PFSK-1 (cell line): ENCODE data around the gene SP4.

Source experiments
- POLR2AphosphoS5 ChIP-seq: IDR thresholded peaks from 2 replicates; pipeline ENCODE4 v1.6.1; 2012; ENCODE audit warnings: low read depth, mild to moderate bottlenecking, control low read depth, low read length, moderate library complexity
- TF ChIP-seq, protein P1 (sequence below), 2 experiments: IDR thresholded peaks; 2 replicates each; pipeline versions ENCODE4 v1.6.1 to v1.8.0; 2011 to 2012; ENCODE audit warnings: low read depth in 2 of 2, low read length in 2 of 2, control low read depth in 1 of 2, inconsistent platforms in 1 of 2, mild to moderate bottlenecking in 1 of 2, moderate library complexity in 1 of 2; ENCODE audit not compliant: insufficient read depth in 1 of 2

DNA sequence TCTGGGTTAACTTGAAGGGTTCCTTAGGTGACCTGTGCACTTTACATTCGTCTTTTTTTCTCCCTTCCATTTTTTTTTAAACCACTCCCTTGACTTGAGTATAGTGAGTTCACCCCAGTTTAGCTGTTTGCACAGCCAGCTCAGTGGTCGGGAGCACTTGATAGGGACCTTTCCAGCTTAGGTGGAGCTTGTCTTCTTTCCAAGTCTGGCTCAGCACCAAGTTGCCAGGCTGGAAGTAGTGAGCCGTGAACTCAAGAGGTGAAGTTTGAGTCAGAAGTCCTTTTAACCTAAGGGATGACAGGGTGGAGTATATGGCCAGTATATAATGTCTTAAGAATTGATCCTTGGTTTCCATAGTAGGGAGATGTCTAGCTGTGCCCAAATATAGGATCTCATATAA, 122.2 kb downstream of the SP4 start:
- TF ChIP-seq, protein P1, sequence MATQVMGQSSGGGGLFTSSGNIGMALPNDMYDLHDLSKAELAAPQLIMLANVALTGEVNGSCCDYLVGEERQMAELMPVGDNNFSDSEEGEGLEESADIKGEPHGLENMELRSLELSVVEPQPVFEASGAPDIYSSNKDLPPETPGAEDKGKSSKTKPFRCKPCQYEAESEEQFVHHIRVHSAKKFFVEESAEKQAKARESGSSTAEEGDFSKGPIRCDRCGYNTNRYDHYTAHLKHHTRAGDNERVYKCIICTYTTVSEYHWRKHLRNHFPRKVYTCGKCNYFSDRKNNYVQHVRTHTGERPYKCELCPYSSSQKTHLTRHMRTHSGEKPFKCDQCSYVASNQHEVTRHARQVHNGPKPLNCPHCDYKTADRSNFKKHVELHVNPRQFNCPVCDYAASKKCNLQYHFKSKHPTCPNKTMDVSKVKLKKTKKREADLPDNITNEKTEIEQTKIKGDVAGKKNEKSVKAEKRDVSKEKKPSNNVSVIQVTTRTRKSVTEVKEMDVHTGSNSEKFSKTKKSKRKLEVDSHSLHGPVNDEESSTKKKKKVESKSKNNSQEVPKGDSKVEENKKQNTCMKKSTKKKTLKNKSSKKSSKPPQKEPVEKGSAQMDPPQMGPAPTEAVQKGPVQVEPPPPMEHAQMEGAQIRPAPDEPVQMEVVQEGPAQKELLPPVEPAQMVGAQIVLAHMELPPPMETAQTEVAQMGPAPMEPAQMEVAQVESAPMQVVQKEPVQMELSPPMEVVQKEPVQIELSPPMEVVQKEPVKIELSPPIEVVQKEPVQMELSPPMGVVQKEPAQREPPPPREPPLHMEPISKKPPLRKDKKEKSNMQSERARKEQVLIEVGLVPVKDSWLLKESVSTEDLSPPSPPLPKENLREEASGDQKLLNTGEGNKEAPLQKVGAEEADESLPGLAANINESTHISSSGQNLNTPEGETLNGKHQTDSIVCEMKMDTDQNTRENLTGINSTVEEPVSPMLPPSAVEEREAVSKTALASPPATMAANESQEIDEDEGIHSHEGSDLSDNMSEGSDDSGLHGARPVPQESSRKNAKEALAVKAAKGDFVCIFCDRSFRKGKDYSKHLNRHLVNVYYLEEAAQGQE (IDR thresholded peaks at IDR 0.05; ENCODE audit: insufficient read depth in 1 of 2, low read depth in 2 of 2, low read length in 2 of 2), result no peak
- no peak for TF ChIP-seq POLR2AphosphoS5
